Measurements from ENCODE around the gene EDN1. TPM values are rescaled to one million over a fixed set of nuclear protein-coding genes. Genes with fewer than 3 reads are reported as not detected.

Gene EDN1
- total and polyA plus RNA-seq, 12 donors = 0.36 to 7.8 (median 3.4) TPM

- ATAC-seq = no peak
- no peak overlapping the region for H3K4me3 ChIP-seq
Observed at GRCh38 chr6:12265296-12265695, 24.9 kb upstream of the EDN1 start.

GRCh38 chr6:12265791-12266190 is 24.4 kb upstream of the EDN1 start:
- Histone ChIP-seq H3K27ac (no peak overlapping the region), H3K36me3 (no peaks in the 10 kb centered on the region), H3K27me3 (no peaks in the 10 kb centered on the region), H3K4me1 (peaks cover 0 to 30% (median 0%) of the 10 kb centered on the region in 9 donors), H3K4me3 (no peak overlapping the region), H3K9me3 (peaks cover 0 to 5% (median 0%) of the 10 kb centered on the region in 11 donors)
- ATAC-seq = peak in 2 of 8 donors; percentile 42 to 52
- no peak for DNase-seq
- TF ChIP-seq CTCF (IDR thresholded peaks at IDR 0.05) = no peak
- intact Hi-C loops (cut with DNase I) = no loop called here
- 91% methylated on average over 2 of the region's 2 CpGs for WGBS, 2 donors

More at GRCh38 chr6:12265296-12265695, 24.9 kb upstream of the EDN1 start:
- Histone ChIP-seq H3K9me3 (peaks cover 0 to under 1% (median 0%) of the 10 kb centered on the region in 11 donors), H3K4me1 (peaks cover 0 to 30% (median 0%) of the 10 kb centered on the region in 9 donors), H3K27ac (no peak overlapping the region), H3K36me3 (no peaks in the 10 kb centered on the region), H3K27me3 (no peaks in the 10 kb centered on the region)
- DNase-seq = no peak
- no peak for TF ChIP-seq CTCF (IDR thresholded peaks at IDR 0.05)
- WGBS, 2 donors = 89 to 93% methylated on average over 1 of the region's 1 CpG
- intact Hi-C loops (cut with DNase I) = no loop called here

GRCh38 chr6:12266571-12266970 is 23.6 kb upstream of the EDN1 start:
- 91 to 92% methylated on average over 2 of the region's 2 CpGs for WGBS, 2 donors
- intact Hi-C loops (cut with DNase I) = no loop called here
- no peak for TF ChIP-seq CTCF (IDR thresholded peaks at IDR 0.05)

GRCh38 chr6:12269110-12269509 is 21.1 kb upstream of the EDN1 start:
- ATAC-seq (no peak), DNase-seq (no peak)
- peaks cover 0 to 22% (median 0%) of the 10 kb centered on the region in 11 donors for H3K9me3 ChIP-seq
- no peak overlapping the region for H3K4me3 ChIP-seq
- intact Hi-C loops (cut with DNase I) = no loop called here
- H3K36me3 ChIP-seq = no peaks in the 10 kb centered on the region
- H3K27me3 ChIP-seq = no peaks in the 10 kb centered on the region
- peaks cover 0 to 23% (median 0%) of the 10 kb centered on the region in 9 donors for H3K4me1 ChIP-seq
- no peak for TF ChIP-seq CTCF (IDR thresholded peaks at IDR 0.05)
- WGBS, 2 donors = 61 to 62% methylated on average over 2 of the region's 2 CpGs
- H3K27ac ChIP-seq = no peak overlapping the region

More at GRCh38 chr6:12266571-12266970, 23.6 kb upstream of the EDN1 start:
- Histone ChIP-seq H3K36me3 (no peaks in the 10 kb centered on the region), H3K4me1 (peaks cover 0 to 25% (median 0%) of the 10 kb centered on the region in 9 donors), H3K9me3 (peaks cover 0 to 13% (median 0%) of the 10 kb centered on the region in 11 donors), H3K4me3 (no peak overlapping the region), H3K27ac (no peak overlapping the region), H3K27me3 (no peaks in the 10 kb centered on the region)
- no peak for DNase-seq
- ATAC-seq = no peak
